SK-N-MC (cell line): ENCODE data around the gene METRNL.

Source experiments
- DNase-seq: peaks from one replicate; pipeline ENCODE4 v3.0.0-alpha.2; 2011; ENCODE audit warnings: low read depth, low spot score
- H3K27ac ChIP-seq: fragments of 200-600 bp; sonication (generic); 2 replicates; pipeline ENCODE4 v1.5.1; 2016; ENCODE audit warnings: mixed run types
- H3K36me3 ChIP-seq: fragments of 200-600 bp; sonication (generic); 2 replicates; pipeline ENCODE4 v1.6.1; 2017; ENCODE audit warnings: antibody characterized with exemption, low read length, mixed read lengths; ENCODE audit not compliant: insufficient read depth
- H3K4me3 ChIP-seq: fragments of 200-600 bp; sonication (generic); 2 replicates; pipeline ENCODE4 v1.5.1; 2016
- H3K9ac ChIP-seq: fragments of 200-600 bp; sonication (generic); 2 replicates; pipeline ENCODE4 v1.8.0; 2017; ENCODE audit warnings: mixed run types, mixed read lengths; ENCODE audit not compliant: insufficient read length
- H3K9me3 ChIP-seq: fragments of 200-600 bp; sonication (generic); 2 replicates; pipeline ENCODE4 v1.6.1; 2017; ENCODE audit warnings: low read depth, mild to moderate bottlenecking, antibody characterized with exemption, low read length, moderate library complexity, mixed read lengths
- EZH2 ChIP-seq: fragments of 200-600 bp; sonication (generic); IDR thresholded peaks from one replicate; pipeline ENCODE4 v1.6.1; 2017; ENCODE audit warnings: antibody characterized with exemption
- FOXP2 ChIP-seq: optimal IDR thresholded peaks from 2 replicates; pipeline ENCODE3; 2011; ENCODE audit warnings: mild to moderate bottlenecking, moderate library complexity; ENCODE audit not compliant: insufficient read depth; ENCODE audit errors: extremely low read length, control extremely low read depth
- POLR2AphosphoS5 ChIP-seq: IDR thresholded peaks from 2 replicates; pipeline ENCODE4 v1.6.1; 2012; ENCODE audit warnings: mild to moderate bottlenecking, low read depth, low read length, borderline replicate concordance

Gene METRNL

GRCh38 chr17:83085103-83085502, 5.7 kb downstream of the METRNL start:
- no peak for DNase-seq
- peaks cover 16% of the 10 kb centered on the region; the same call in 1 of the 2 replicates for H3K36me3 ChIP-seq
- H3K9me3 ChIP-seq, result no peaks in the 10 kb centered on the region
- no peak overlapping the region for H3K4me3 ChIP-seq
- H3K9ac ChIP-seq, result no peak overlapping the region
- H3K27ac ChIP-seq, result no peak overlapping the region
- TF ChIP-seq POLR2AphosphoS5, result no peak
- TF ChIP-seq EZH2, result no peak
- TF ChIP-seq FOXP2, result no peak

GRCh38 chr17:83085526-83086198, 6.3 kb downstream of the METRNL start:
- Histone ChIP-seq H3K27ac (no peak overlapping the region), H3K9ac (no peak overlapping the region), H3K9me3 (no peaks in the 10 kb centered on the region), H3K36me3 (peaks cover 16% of the 10 kb centered on the region; the same call in 1 of the 2 replicates), H3K4me3 (no peak overlapping the region)
- TF ChIP-seq EZH2 (no peak), POLR2AphosphoS5 (no peak), FOXP2 (no peak)
- DNase-seq, result no peak

- peaks cover 16% of the 10 kb centered on the region; the same call in 1 of the 2 replicates for H3K36me3 ChIP-seq
- no peak overlapping the region for H3K9ac ChIP-seq
- no peak for DNase-seq
These were observed 6.9 kb downstream of the METRNL start for GRCh38 chr17:83086199-83086880.

GRCh38 chr17:83086907-83087787, 7.7 kb downstream of the METRNL start:
- peaks cover 16% of the 10 kb centered on the region; the same call in 1 of the 2 replicates for H3K36me3 ChIP-seq
- TF ChIP-seq EZH2 (no peak), POLR2AphosphoS5 (no peak), FOXP2 (no peak)
- no peak for DNase-seq

More at GRCh38 chr17:83086199-83086880, 6.9 kb downstream of the METRNL start:
- Histone ChIP-seq H3K27ac (0 out of 2 replicates have a peak overlapping the region, but pooled peaks have one; percentile 17), H3K4me3 (no peak overlapping the region), H3K9me3 (no peaks in the 10 kb centered on the region)
- TF ChIP-seq EZH2 (no peak), FOXP2 (no peak), POLR2AphosphoS5 (no peak)

GRCh38 chr17:83087788-83088360, 8.5 kb downstream of the METRNL start:
- no peak for DNase-seq
- H3K9ac ChIP-seq, result no peak overlapping the region
- no peak for TF ChIP-seq POLR2AphosphoS5
- TF ChIP-seq FOXP2, result no peak
- TF ChIP-seq EZH2, result no peak
- no peaks in the 10 kb centered on the region for H3K9me3 ChIP-seq
- H3K36me3 ChIP-seq, result peaks cover 16% of the 10 kb centered on the region; the same call in 1 of the 2 replicates
- no peak overlapping the region for H3K27ac ChIP-seq
- H3K4me3 ChIP-seq, result no peak overlapping the region

More at GRCh38 chr17:83086907-83087787, 7.7 kb downstream of the METRNL start:
- H3K4me3 ChIP-seq, result no peak overlapping the region
- H3K9me3 ChIP-seq, result no peaks in the 10 kb centered on the region
- H3K27ac ChIP-seq, result no peak overlapping the region
- no peak overlapping the region for H3K9ac ChIP-seq

- Histone ChIP-seq H3K9ac (no peak overlapping the region), H3K9me3 (no peaks in the 10 kb centered on the region), H3K27ac (no peak overlapping the region), H3K36me3 (peaks cover 16% of the 10 kb centered on the region; the same call in 1 of the 2 replicates), H3K4me3 (no peak overlapping the region)
- TF ChIP-seq EZH2 (no peak), POLR2AphosphoS5 (no peak), FOXP2 (no peak)
- DNase-seq, result no peak
These were observed 9.0 kb downstream of the METRNL start for GRCh38 chr17:83088451-83088850.

- no peak for TF ChIP-seq POLR2AphosphoS5
- no peak for TF ChIP-seq EZH2
- TF ChIP-seq FOXP2, result no peak
- Histone ChIP-seq H3K4me3 (no peak overlapping the region), H3K36me3 (peaks cover 16% of the 10 kb centered on the region; the same call in 1 of the 2 replicates), H3K9me3 (no peaks in the 10 kb centered on the region), H3K27ac (no peak overlapping the region), H3K9ac (no peak overlapping the region)
- DNase-seq, result no peak
These were observed 9.5 kb downstream of the METRNL start for GRCh38 chr17:83088909-83089308.
